BE2C (cell line): Measurements from ENCODE around the gene NOSTRIN.

Experiments used
- DNase-seq: peaks from one replicate; pipeline ENCODE4 v3.0.0-alpha.2; 2020
- H3K27me3 ChIP-seq: fragments of 250-450 bp; sonication (Bioruptor Pico); 2 replicates; pipeline ENCODE4 v1.5.1; 2020; ENCODE audit warnings: mild to moderate bottlenecking
- H3K36me3 ChIP-seq: fragments of 250-450 bp; sonication (Bioruptor Pico); 2 replicates; pipeline ENCODE4 v1.5.1; 2020; ENCODE audit warnings: mild to moderate bottlenecking
- H3K4me1 ChIP-seq: fragments of 250-450 bp; sonication (Bioruptor Pico); 2 replicates; pipeline ENCODE4 v1.5.1; 2020
- H3K4me3 ChIP-seq: 2 replicates; pipeline ENCODE4 v1.5.1; 2011; ENCODE audit warnings: low read depth, low read length
- H3K9me3 ChIP-seq: fragments of 250-450 bp; sonication (Bioruptor Pico); 2 replicates; pipeline ENCODE4 v1.5.1; 2020
- CTCF ChIP-seq: IDR thresholded peaks from 2 replicates; pipeline ENCODE4 v1.5.1; 2012; ENCODE audit warnings: mild to moderate bottlenecking, low read depth, low read length

The NOSTRIN gene

GRCh38 chr2:168850846-168851245, 48.4 kb downstream of the NOSTRIN start:
- Histone ChIP-seq H3K4me1 (no peaks in the 10 kb centered on the region), H3K9me3 (no peaks in the 10 kb centered on the region), H3K36me3 (no peaks in the 10 kb centered on the region), H3K4me3 (no peak overlapping the region), H3K27me3 (no peaks in the 10 kb centered on the region)
- DNase-seq, result no peak
- no peak for TF ChIP-seq CTCF

DNA sequence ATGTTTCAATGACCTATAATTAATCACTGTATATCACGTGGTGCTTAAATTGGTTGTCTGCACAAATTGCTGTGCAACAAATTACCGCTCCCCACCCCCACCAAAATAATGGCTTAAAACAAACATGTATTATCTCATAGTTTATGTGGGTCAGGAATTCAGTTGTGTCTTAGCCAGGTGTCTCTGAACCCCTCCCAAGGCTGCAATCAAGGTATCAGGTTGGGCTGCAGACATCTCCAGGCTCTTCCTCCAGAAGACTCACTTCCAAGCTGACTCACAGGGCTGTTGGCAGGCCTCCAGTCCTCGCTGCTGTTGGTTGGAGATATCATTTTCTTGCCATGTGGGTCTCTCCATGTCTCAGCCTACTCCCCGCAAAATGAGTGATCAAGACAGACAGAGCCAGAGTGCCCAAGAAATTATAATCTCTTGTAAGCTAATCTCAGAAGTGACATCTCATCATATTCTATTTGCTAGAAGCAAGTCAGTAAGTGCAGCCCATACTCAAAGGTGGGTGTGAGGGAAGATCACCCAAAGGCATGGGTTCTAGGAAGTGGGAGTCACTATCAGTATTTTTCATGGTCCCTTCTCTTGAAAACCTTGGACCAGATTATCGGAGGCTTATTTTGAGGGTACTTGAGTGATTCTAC, 49.4 kb downstream of the NOSTRIN start:
- Histone ChIP-seq H3K9me3 (no peaks in the 10 kb centered on the region), H3K4me1 (no peaks in the 10 kb centered on the region), H3K27me3 (no peaks in the 10 kb centered on the region), H3K36me3 (no peaks in the 10 kb centered on the region), H3K4me3 (no peak overlapping the region)
- peak; percentile 41 for DNase-seq
- TF ChIP-seq CTCF, result no peak

- Histone ChIP-seq H3K4me1 (no peaks in the 10 kb centered on the region), H3K4me3 (no peak overlapping the region), H3K9me3 (no peaks in the 10 kb centered on the region), H3K36me3 (no peaks in the 10 kb centered on the region), H3K27me3 (no peaks in the 10 kb centered on the region)
- no peak for TF ChIP-seq CTCF
- DNase-seq, result no peak
These were observed 50.0 kb downstream of the NOSTRIN start for GRCh38 chr2:168852481-168852880.

DNA sequence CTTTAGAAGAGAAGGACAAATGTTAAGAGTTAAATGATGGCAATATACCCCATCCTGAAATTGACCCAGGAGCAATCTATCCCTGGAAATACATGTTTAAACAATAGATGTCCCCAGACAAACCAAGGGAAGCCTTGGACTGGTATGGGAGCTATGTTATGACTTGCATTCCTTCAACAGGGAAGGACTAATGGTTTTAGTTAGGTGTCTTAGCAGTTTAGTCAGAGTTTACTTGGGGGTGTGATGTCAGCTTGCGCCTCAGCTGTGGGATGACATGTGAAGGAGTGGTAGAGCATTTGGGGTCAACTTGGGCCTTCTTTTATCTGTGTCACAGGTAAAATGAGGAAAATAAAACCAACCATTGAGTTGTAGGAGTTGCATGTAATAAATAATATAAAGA, 51.0 kb downstream of the NOSTRIN start:
- no peak for TF ChIP-seq CTCF
- Histone ChIP-seq H3K4me1 (no peaks in the 10 kb centered on the region), H3K4me3 (no peak overlapping the region), H3K27me3 (no peaks in the 10 kb centered on the region), H3K36me3 (no peaks in the 10 kb centered on the region), H3K9me3 (no peaks in the 10 kb centered on the region)
- DNase-seq, result no peak

DNA sequence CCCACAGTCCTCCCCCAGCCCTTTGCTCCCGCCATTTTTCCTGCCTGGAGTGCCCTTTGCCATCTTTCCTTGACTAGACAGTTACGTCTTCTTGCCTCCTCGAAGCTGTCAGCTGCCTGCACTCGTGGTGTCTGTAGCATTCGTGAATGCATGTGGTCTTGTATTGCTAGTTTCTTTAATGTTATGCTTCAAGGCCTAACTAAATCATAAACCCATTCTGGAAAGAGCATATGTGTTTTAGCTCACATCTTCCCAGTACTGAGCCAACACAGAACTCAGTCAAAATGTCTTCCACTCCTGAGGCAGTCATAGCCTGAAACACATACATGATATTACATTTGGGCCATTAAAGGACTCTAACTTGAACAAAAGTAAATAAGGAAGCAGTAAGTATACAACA, 52.2 kb downstream of the NOSTRIN start:
- no peak for DNase-seq
- Histone ChIP-seq H3K4me3 (no peak overlapping the region), H3K27me3 (no peaks in the 10 kb centered on the region), H3K9me3 (no peaks in the 10 kb centered on the region), H3K4me1 (no peaks in the 10 kb centered on the region), H3K36me3 (no peaks in the 10 kb centered on the region)
- no peak for TF ChIP-seq CTCF

DNA sequence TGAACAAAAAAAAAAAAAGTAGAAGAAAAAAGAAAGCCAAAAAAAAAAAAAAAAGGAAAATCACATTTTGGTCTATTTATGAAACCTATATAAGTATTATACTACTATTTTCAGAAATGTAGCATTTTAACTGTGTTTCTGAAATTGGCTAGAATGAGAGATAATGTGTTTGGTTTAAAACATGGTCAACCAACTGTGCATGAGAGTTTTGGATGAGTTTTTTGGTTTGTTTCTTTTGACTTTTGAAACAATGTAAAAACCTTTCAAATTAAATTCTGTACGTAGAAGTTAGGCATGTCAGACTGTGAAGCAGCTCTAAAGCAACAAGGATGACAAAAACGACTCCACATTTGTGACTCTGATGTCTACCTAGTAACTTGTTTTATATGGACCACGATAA, 53.2 kb downstream of the NOSTRIN start:
- H3K36me3 ChIP-seq, result no peaks in the 10 kb centered on the region
- no peak for TF ChIP-seq CTCF

More for the DNA sequence above, 53.2 kb downstream of the NOSTRIN start:
- no peak overlapping the region for H3K4me3 ChIP-seq
- no peaks in the 10 kb centered on the region for H3K27me3 ChIP-seq
- no peaks in the 10 kb centered on the region for H3K4me1 ChIP-seq
- no peaks in the 10 kb centered on the region for H3K9me3 ChIP-seq
- no peak for DNase-seq
